Neural progenitor cell (in vitro differentiated cells): ENCODE measurements around the gene LINC01488.

Experiments
- CTCF ChIP-seq: fragments of 200-600 bp; sonication (generic); IDR thresholded peaks from 2 replicates; pipeline ENCODE4 v1.5.1; 2017; ENCODE audit warnings: antibody characterized with exemption, mild to moderate bottlenecking
- EZH2phosphoT487 ChIP-seq: fragments of 200-600 bp; sonication (generic); IDR thresholded peaks from 2 replicates; pipeline ENCODE4 v1.6.1; 2017; ENCODE audit warnings: antibody characterized with exemption

DNA sequence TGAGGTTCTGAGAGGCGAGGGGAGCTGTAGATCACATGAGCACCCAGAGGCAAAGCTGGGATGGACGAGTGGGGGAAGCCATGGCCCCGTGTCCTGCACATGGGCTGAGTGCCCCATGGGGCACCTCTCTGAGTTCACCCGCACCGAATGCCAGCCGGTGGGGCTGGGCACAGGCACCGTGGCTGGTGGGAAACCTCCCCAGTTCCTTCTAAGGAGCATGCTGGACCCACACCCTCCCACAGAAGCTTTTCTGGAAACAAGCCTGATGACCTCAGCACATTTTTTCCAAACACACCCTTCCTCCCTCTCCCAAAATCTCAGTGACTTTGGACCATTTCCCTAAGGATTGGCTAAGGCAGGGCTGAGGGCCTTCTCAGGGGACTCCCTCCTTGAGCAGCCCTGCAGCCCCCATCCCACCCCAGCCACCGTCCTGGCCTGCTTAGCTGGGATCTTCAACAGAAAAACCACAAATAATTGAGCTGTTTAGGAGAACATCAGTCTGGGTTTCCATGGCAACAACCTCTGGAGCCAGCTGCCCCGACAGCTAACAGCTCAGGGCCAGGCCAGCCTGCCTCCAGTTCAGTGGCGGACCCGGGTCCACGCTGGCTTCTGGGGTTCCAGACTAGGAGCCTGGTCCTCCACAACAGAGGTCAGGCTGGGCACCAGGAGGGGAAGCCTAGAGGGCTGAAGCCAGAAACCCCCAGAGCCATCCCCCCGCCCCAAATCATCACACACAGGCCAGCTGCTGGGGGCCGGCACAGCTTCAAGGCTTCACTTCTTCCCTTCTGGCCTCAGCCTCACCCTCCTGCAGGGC lies 18.1 kb upstream of the LINC01488 start:
- TF ChIP-seq CTCF = no peak
- no peak for TF ChIP-seq EZH2phosphoT487
